CD4-positive, alpha-beta T cell (primary cell): ENCODE measurements around the gene MYOT. TPM values are rescaled to one million over a fixed set of nuclear protein-coding genes. Genes with fewer than 3 reads are reported as not detected.

ENCODE experiments used
- ATAC-seq: fragments of 200-7000 bp; cut with Tn5 transposase; one replicate; pipeline ENCODE4 v1.10.0; 2022; ENCODE audit warnings: mild to moderate bottlenecking; ENCODE audit not compliant: poor library complexity
- CTCF ChIA-PET: fragments of 350-600 bp; sonication (Branson Sonifier 250); formaldehyde crosslinking; loops from one replicate; lab custom pipeline; 2021; ENCODE audit warnings: antibody characterized with exemption, inconsistent platforms; lab: Charles Lee
- POLR2A ChIA-PET: fragments of 350-600 bp; sonication (Branson Sonifier 250); formaldehyde crosslinking; loops from one replicate; lab custom pipeline; 2021; ENCODE audit warnings: antibody characterized with exemption, inconsistent platforms; lab: Charles Lee
- DNase-seq, 14 experiments: peaks; one replicate each; pipeline ENCODE4 v3.0.0-alpha.2; 2013 to 2020; ENCODE audit warnings: mixed read lengths in 2 of 14
- H3K27ac ChIP-seq, 2 donors: one replicate each; pipeline versions ENCODE4 v1.5.1 to v1.7.0; 2013; ENCODE audit warnings: low read length in 2 of 2, low read depth in 1 of 2, mild to moderate bottlenecking in 1 of 2
- H3K27me3 ChIP-seq, 2 experiments: 1 replicate in 1 of 2; 2 replicates in 1 of 2; pipeline versions ENCODE4 v1.6.1 to v1.7.0; 2013; ENCODE audit warnings: low read length in 2 of 2, control low read depth in 1 of 2, mild to moderate bottlenecking in 1 of 2, moderate library complexity in 1 of 2; ENCODE audit not compliant: insufficient read depth in 2 of 2, control insufficient read depth in 1 of 2
- H3K36me3 ChIP-seq: one replicate; pipeline ENCODE4 v1.6.1; 2013; ENCODE audit warnings: low read length, control low read depth; ENCODE audit not compliant: insufficient read depth
- H3K4me1 ChIP-seq: one replicate; pipeline ENCODE4 v1.6.1; 2013; ENCODE audit warnings: low read length, control low read depth; ENCODE audit not compliant: insufficient read depth
- H3K4me3 ChIP-seq: one replicate; pipeline ENCODE4 v1.5.1; 2013; ENCODE audit warnings: mild to moderate bottlenecking, low read length, moderate library complexity
- H3K9me3 ChIP-seq, 2 experiments: 1 replicate in 1 of 2; 2 replicates in 1 of 2; pipeline versions ENCODE4 v1.6.1 to v1.7.0; 2013; ENCODE audit warnings: low read length in 2 of 2, mild to moderate bottlenecking in 2 of 2, control low read depth in 1 of 2, moderate library complexity in 1 of 2; ENCODE audit not compliant: control insufficient read depth in 1 of 2, insufficient read depth in 1 of 2
- H3K27ac Mint-ChIP-seq: one replicate; pipeline ENCODE4 v1.8.0; 2020; ENCODE audit warnings: mixed read lengths
- H3K27me3 Mint-ChIP-seq: one replicate; pipeline ENCODE4 v1.8.0; 2021; ENCODE audit warnings: mixed read lengths
- H3K36me3 Mint-ChIP-seq: one replicate; pipeline ENCODE4 v1.8.0; 2021; ENCODE audit warnings: low read depth, mixed read lengths
- H3K4me1 Mint-ChIP-seq: one replicate; pipeline ENCODE4 v1.8.0; 2021; ENCODE audit warnings: low read depth, mixed read lengths
- H3K4me3 Mint-ChIP-seq: one replicate; pipeline ENCODE4 v1.8.0; 2020; ENCODE audit warnings: mild to moderate bottlenecking, mixed read lengths
- H3K9me3 Mint-ChIP-seq: one replicate; pipeline ENCODE4 v1.8.0; 2020; ENCODE audit warnings: mixed read lengths
- intact Hi-C, 2 experiments: fragments of 100-400 bp; cut with DNase I in 1 of 2; cut with micrococcal nuclease in 1 of 2; formaldehyde crosslinking; loops; one replicate each; pipeline versions ENCODE4 v1.15.1 to v1.9.0; 2023 to 2025; cut with DNase I, micrococcal nuclease
- total RNA-seq, 174 experiments: library from RNA in 2 of 174; stranded (reverse) in 2 of 174; gene quantifications; one replicate each; pipeline ENCODE4 v1.2.3 and lab custom pipeline; 2021 to 2026
- TF ChIP-seq, protein P1 (sequence below): fragments of 200-600 bp; IDR thresholded peaks from one replicate; pipeline ENCODE4 v1.8.0; 2022; ENCODE audit warnings: antibody characterized with exemption, mild to moderate bottlenecking

Gene MYOT
- total RNA-seq, 2 experiments from 2014 or later: not detected

- TF ChIP-seq, protein P1, sequence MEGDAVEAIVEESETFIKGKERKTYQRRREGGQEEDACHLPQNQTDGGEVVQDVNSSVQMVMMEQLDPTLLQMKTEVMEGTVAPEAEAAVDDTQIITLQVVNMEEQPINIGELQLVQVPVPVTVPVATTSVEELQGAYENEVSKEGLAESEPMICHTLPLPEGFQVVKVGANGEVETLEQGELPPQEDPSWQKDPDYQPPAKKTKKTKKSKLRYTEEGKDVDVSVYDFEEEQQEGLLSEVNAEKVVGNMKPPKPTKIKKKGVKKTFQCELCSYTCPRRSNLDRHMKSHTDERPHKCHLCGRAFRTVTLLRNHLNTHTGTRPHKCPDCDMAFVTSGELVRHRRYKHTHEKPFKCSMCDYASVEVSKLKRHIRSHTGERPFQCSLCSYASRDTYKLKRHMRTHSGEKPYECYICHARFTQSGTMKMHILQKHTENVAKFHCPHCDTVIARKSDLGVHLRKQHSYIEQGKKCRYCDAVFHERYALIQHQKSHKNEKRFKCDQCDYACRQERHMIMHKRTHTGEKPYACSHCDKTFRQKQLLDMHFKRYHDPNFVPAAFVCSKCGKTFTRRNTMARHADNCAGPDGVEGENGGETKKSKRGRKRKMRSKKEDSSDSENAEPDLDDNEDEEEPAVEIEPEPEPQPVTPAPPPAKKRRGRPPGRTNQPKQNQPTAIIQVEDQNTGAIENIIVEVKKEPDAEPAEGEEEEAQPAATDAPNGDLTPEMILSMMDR: no peak
- no peaks in the 10 kb centered on the region for H3K4me1 Mint-ChIP-seq
Observed at GRCh38 chr5:137822984-137823383, 44.7 kb upstream of the MYOT start.

DNA sequence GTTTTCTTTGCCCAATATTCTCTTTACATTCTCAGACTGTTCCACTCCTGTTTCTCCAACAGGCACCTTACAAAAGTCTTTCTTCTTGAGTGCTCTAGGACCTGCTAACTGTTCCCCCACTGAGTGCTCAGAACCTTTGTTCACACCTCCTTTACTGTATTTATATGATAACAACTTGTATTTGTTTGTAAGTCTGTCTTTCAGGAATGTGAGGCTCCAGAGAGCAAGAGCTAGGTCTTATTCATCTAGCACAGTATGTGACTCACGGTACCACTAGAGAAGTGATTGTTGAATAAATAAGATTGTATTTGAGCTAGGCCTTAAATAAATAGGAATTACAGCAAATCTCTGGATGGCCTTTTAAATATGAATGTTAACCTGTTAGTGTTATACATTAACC is 42.5 kb upstream of the MYOT start:
- no peaks in the 10 kb centered on the region for H3K4me1 ChIP-seq
- no peaks in the 10 kb centered on the region for H3K9me3 ChIP-seq
- Mint-ChIP-seq H3K9me3 (peaks cover 10% of the 10 kb centered on the region), H3K4me1 (no peaks in the 10 kb centered on the region), H3K27ac (no peak overlapping the region), H3K27me3 (no peaks in the 10 kb centered on the region), H3K4me3 (no peak overlapping the region), H3K36me3 (peaks cover 18% of the 10 kb centered on the region)
- H3K27ac ChIP-seq: no peak overlapping the region
- H3K4me3 ChIP-seq: no peak overlapping the region
- no peaks in the 10 kb centered on the region for H3K27me3 ChIP-seq
- DNase-seq (no peak), ATAC-seq (no peak)
- ChIA-PET POLR2A (no interaction called here), CTCF (no interaction called here)
- TF ChIP-seq, protein P1: no peak
- H3K36me3 ChIP-seq: no peaks in the 10 kb centered on the region
- intact Hi-C loops: no loop called here

More at GRCh38 chr5:137822984-137823383, 44.7 kb upstream of the MYOT start:
- H3K4me1 ChIP-seq: no peaks in the 10 kb centered on the region
- intact Hi-C loops: no loop called here
- H3K4me3 Mint-ChIP-seq: no peak overlapping the region
- H3K9me3 ChIP-seq: no peaks in the 10 kb centered on the region
- DNase-seq (no peak), ATAC-seq (no peak)
- no peaks in the 10 kb centered on the region for H3K36me3 ChIP-seq
- H3K27me3 Mint-ChIP-seq: no peaks in the 10 kb centered on the region
- ChIA-PET POLR2A (no interaction called here), CTCF (no interaction called here)
- H3K27me3 ChIP-seq: no peaks in the 10 kb centered on the region
- H3K36me3 Mint-ChIP-seq: peaks cover 18% of the 10 kb centered on the region
- no peak overlapping the region for H3K4me3 ChIP-seq
- H3K27ac Mint-ChIP-seq: no peak overlapping the region
- H3K27ac ChIP-seq: no peak overlapping the region
- peaks cover 10% of the 10 kb centered on the region for H3K9me3 Mint-ChIP-seq

DNA sequence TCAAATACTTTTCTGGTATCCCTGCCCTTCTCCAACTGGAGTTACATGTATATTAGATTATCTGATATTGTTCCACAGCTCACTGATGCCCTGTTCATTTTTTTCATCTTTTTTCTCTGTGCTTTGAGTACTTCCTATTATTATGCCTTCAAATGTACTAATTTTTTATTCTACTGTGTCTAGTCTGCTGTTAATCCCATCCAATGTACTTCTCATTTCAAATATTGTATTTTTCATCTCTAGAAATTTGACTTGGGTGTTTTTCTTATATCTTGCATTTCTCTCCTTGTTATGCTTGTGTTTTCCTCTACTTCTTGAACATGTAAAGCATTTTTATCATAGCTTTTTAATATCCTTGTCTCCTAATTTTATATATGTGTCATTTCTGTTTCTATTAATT is 41.6 kb upstream of the MYOT start:
- H3K27me3 ChIP-seq: no peaks in the 10 kb centered on the region
- H3K36me3 Mint-ChIP-seq: peaks cover 18% of the 10 kb centered on the region
- H3K9me3 ChIP-seq: no peaks in the 10 kb centered on the region
- H3K4me1 ChIP-seq: no peaks in the 10 kb centered on the region
- no peaks in the 10 kb centered on the region for H3K27me3 Mint-ChIP-seq
- H3K4me3 ChIP-seq: no peak overlapping the region
- H3K9me3 Mint-ChIP-seq: peaks cover 10% of the 10 kb centered on the region
- no peak for ATAC-seq
- no peak overlapping the region for H3K27ac ChIP-seq
- POLR2A ChIA-PET: no interaction called here
- H3K4me1 Mint-ChIP-seq: no peaks in the 10 kb centered on the region
- intact Hi-C loops: no loop called here
- CTCF ChIA-PET: no interaction called here
- no peaks in the 10 kb centered on the region for H3K36me3 ChIP-seq
- no peak overlapping the region for H3K27ac Mint-ChIP-seq
- TF ChIP-seq, protein P1: no peak
- no peak for DNase-seq
- H3K4me3 Mint-ChIP-seq: no peak overlapping the region
